ENCODE measurements around the gene PPP1R36.

The PPP1R36 gene

DNA sequence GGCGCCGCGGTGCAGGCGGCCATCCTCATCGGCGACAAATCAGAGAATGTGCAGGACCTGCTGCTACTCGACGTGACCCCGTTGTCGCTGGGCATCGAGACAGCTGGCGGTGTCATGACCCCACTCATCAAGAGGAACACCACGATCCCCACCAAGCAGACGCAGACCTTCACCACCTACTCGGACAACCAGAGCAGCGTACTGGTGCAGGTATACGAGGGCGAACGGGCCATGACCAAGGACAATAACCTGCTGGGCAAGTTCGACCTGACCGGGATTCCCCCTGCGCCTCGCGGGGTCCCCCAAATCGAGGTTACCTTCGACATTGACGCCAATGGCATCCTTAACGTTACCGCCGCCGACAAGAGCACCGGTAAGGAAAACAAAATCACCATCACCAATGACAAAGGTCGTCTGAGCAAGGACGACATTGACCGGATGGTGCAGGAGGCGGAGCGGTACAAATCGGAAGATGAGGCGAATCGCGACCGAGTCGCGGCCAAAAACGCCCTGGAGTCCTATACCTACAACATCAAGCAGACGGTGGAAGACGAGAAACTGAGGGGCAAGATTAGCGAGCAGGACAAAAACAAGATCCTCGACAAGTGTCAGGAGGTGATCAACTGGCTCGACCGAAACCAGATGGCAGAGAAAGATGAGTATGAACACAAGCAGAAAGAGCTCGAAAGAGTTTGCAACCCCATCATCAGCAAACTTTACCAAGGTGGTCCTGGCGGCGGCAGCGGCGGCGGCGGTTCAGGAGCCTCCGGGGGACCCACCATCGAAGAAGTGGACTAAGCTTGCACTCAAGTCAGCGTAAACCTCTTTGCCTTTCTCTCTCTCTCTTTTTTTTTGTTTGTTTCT, 7.6 kb upstream of the PPP1R36 start:
- TF ChIP-seq TAF1 (IDR thresholded peaks at IDR 0.05; ENCODE audit: borderline replicate concordance, insufficient read depth, low read length) (no peak), POLR2AphosphoS5 (IDR thresholded peaks at IDR 0.05; ENCODE audit: low read depth, low read length) (no peak), FOXP2 (optimal IDR thresholded peaks at IDR 0.05; ENCODE audit: borderline replicate concordance, extremely low read depth, extremely low read length, insufficient read depth) (no peak), SIN3A (IDR thresholded peaks at IDR 0.05; ENCODE audit: borderline replicate concordance, insufficient read depth, low read length) (no peak)
- TF ChIP-seq, protein P1, sequence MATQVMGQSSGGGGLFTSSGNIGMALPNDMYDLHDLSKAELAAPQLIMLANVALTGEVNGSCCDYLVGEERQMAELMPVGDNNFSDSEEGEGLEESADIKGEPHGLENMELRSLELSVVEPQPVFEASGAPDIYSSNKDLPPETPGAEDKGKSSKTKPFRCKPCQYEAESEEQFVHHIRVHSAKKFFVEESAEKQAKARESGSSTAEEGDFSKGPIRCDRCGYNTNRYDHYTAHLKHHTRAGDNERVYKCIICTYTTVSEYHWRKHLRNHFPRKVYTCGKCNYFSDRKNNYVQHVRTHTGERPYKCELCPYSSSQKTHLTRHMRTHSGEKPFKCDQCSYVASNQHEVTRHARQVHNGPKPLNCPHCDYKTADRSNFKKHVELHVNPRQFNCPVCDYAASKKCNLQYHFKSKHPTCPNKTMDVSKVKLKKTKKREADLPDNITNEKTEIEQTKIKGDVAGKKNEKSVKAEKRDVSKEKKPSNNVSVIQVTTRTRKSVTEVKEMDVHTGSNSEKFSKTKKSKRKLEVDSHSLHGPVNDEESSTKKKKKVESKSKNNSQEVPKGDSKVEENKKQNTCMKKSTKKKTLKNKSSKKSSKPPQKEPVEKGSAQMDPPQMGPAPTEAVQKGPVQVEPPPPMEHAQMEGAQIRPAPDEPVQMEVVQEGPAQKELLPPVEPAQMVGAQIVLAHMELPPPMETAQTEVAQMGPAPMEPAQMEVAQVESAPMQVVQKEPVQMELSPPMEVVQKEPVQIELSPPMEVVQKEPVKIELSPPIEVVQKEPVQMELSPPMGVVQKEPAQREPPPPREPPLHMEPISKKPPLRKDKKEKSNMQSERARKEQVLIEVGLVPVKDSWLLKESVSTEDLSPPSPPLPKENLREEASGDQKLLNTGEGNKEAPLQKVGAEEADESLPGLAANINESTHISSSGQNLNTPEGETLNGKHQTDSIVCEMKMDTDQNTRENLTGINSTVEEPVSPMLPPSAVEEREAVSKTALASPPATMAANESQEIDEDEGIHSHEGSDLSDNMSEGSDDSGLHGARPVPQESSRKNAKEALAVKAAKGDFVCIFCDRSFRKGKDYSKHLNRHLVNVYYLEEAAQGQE (IDR thresholded peaks at IDR 0.05; ENCODE audit: insufficient read depth in 1 of 2, low read depth in 2 of 2, low read length in 2 of 2): no peak

DNA sequence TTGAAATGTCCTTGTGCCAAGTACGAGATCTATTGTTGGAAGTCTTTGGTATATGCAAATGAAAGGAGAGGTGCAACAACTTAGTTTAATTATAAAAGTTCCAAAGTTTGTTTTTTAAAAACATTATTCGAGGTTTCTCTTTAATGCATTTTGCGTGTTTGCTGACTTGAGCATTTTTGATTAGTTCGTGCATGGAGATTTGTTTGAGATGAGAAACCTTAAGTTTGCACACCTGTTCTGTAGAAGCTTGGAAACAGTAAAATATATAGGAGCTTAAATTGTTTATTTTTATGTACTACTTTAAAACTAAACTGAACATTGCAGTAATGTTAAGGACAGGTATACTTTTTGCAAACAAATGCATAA, 6.9 kb upstream of the PPP1R36 start:
- TF ChIP-seq FOXP2 (optimal IDR thresholded peaks at IDR 0.05; ENCODE audit: borderline replicate concordance, extremely low read depth, extremely low read length, insufficient read depth): no peak
- no peak for TF ChIP-seq TAF1 (IDR thresholded peaks at IDR 0.05; ENCODE audit: borderline replicate concordance, insufficient read depth, low read length)
- no peak for TF ChIP-seq POLR2AphosphoS5 (IDR thresholded peaks at IDR 0.05; ENCODE audit: low read depth, low read length)

DNA sequence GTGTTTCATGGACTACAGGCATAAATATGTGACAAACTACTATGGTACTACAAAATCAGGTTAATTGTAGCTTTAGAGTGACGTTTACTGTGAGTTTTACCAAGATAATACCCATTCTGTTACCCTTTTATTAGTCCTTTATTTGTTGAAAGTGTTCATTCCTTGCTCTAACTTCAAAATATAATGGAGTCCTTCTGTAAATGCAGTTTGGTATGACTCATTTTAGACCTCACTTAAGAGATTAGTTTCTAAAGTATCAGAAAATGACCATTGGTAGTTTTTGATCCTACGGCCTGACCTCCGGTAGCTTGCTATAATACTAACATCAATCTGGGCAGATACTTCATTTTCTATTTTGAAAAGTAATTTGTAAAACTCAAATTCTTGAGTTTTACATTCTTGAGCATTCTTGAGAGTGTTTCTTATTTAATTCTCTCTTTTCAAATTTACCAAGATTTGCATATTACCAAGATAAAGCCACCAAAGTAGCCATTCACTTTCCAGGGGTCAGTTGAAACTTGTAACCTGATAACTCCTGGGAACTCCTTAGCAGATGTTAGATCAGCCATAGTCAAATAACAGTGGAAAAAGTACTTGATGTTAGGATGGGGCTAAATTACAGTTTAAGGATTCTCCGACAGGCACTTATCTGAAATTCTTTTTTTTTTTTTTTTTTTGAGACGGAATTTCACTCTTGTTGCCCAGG, 5.0 kb upstream of the PPP1R36 start:
- TF ChIP-seq POLR2AphosphoS5 (IDR thresholded peaks at IDR 0.05; ENCODE audit: low read depth, low read length) (no peak), FOXP2 (optimal IDR thresholded peaks at IDR 0.05; ENCODE audit: borderline replicate concordance, extremely low read depth, extremely low read length, insufficient read depth) (no peak), TAF1 (IDR thresholded peaks at IDR 0.05; ENCODE audit: borderline replicate concordance, insufficient read depth, low read length) (no peak), SIN3A (IDR thresholded peaks at IDR 0.05; ENCODE audit: borderline replicate concordance, insufficient read depth, low read length) (no peak)
- TF ChIP-seq, protein P1 (IDR thresholded peaks at IDR 0.05; ENCODE audit: insufficient read depth in 1 of 2, low read depth in 2 of 2, low read length in 2 of 2): no peak

DNA sequence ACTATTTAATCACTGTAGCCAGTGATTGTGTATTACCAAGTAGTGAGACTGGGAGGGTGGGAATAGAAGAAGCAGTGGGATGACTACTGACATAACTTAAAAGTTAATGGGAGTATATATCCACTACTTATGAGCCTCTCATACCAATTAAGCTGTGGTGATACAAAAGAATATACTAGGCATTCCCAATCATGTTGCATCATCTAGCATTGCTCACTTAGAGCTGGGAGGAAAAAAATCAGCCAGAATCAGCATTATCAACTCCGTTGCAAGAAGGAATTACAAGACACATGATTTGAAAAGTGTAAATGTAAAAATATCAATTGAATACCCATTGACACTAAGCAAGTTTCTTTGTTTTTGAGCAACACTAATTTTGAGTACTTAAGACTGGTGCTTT, 745 bp upstream of the PPP1R36 start:
- no peak for TF ChIP-seq TAF1 (IDR thresholded peaks at IDR 0.05; ENCODE audit: borderline replicate concordance, insufficient read depth, low read length)
- TF ChIP-seq FOXP2 (optimal IDR thresholded peaks at IDR 0.05; ENCODE audit: borderline replicate concordance, extremely low read depth, extremely low read length, insufficient read depth): no peak
- no peak for TF ChIP-seq POLR2AphosphoS5 (IDR thresholded peaks at IDR 0.05; ENCODE audit: low read depth, low read length)
- no peak for TF ChIP-seq SIN3A (IDR thresholded peaks at IDR 0.05; ENCODE audit: borderline replicate concordance, insufficient read depth, low read length)

DNA sequence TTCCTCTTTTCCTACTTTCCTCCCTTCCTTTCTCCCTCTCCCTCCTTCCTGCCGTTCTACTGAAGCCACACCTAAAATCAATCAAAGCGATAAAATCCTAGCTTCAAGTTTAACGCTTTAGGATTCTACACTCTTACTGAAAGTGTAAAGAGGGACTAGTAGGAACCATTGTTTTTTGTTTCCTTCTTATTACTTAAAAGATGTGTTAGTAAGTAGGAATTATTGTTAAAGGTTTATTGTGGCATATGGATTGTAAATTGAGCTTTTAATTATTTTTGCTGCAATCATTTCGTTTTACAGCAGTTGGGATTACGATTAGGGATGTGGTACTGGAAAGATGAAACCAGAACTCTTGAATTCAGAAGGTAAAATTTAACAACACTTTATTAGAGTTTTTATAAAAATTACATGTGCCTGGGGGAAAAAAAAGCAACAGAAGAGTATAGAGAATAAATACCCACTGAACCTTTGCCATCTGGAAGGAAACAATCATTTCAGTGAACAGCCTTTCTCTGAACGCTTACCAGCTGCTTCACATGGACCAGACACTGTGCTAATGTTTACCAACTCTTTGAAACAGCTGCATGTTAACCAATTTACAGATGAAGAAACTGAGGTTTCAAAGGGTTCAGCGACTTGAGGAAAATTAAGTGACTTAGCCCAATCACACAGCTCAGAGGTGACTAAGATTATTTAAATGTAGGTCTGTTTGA, 1.0 kb downstream of the PPP1R36 start:
- TF ChIP-seq POLR2AphosphoS5 (IDR thresholded peaks at IDR 0.05; ENCODE audit: low read depth, low read length): no peak
- no peak for TF ChIP-seq FOXP2 (optimal IDR thresholded peaks at IDR 0.05; ENCODE audit: borderline replicate concordance, extremely low read depth, extremely low read length, insufficient read depth)
- TF ChIP-seq TAF1 (IDR thresholded peaks at IDR 0.05; ENCODE audit: borderline replicate concordance, insufficient read depth, low read length): no peak
- TF ChIP-seq SIN3A (IDR thresholded peaks at IDR 0.05; ENCODE audit: borderline replicate concordance, insufficient read depth, low read length): no peak
- TF ChIP-seq, protein P1 (IDR thresholded peaks at IDR 0.05; ENCODE audit: insufficient read depth in 1 of 2, low read depth in 2 of 2, low read length in 2 of 2): no peak
